CD4-positive, alpha-beta T cell (primary cell): ENCODE measurements around the gene CENPS. TPM values are rescaled to one million over a fixed set of nuclear protein-coding genes. Genes with fewer than 3 reads are reported as not detected.

ENCODE experiments used
- ATAC-seq: fragments of 200-7000 bp; cut with Tn5 transposase; one replicate; pipeline ENCODE4 v1.10.0; 2022; ENCODE audit warnings: mild to moderate bottlenecking; ENCODE audit not compliant: poor library complexity
- CTCF ChIA-PET: fragments of 350-600 bp; sonication (Branson Sonifier 250); formaldehyde crosslinking; loops from one replicate; lab custom pipeline; 2021; ENCODE audit warnings: antibody characterized with exemption, inconsistent platforms; lab: Charles Lee
- POLR2A ChIA-PET: fragments of 350-600 bp; sonication (Branson Sonifier 250); formaldehyde crosslinking; loops from one replicate; lab custom pipeline; 2021; ENCODE audit warnings: antibody characterized with exemption, inconsistent platforms; lab: Charles Lee
- DNase-seq, 14 experiments: peaks; one replicate each; pipeline ENCODE4 v3.0.0-alpha.2; 2013 to 2020; ENCODE audit warnings: mixed read lengths in 2 of 14
- H3K27ac ChIP-seq, 2 donors: one replicate each; pipeline versions ENCODE4 v1.5.1 to v1.7.0; 2013; ENCODE audit warnings: low read length in 2 of 2, low read depth in 1 of 2, mild to moderate bottlenecking in 1 of 2
- H3K27me3 ChIP-seq, 2 experiments: 1 replicate in 1 of 2; 2 replicates in 1 of 2; pipeline versions ENCODE4 v1.6.1 to v1.7.0; 2013; ENCODE audit warnings: low read length in 2 of 2, control low read depth in 1 of 2, mild to moderate bottlenecking in 1 of 2, moderate library complexity in 1 of 2; ENCODE audit not compliant: insufficient read depth in 2 of 2, control insufficient read depth in 1 of 2
- H3K36me3 ChIP-seq: one replicate; pipeline ENCODE4 v1.6.1; 2013; ENCODE audit warnings: low read length, control low read depth; ENCODE audit not compliant: insufficient read depth
- H3K4me1 ChIP-seq: one replicate; pipeline ENCODE4 v1.6.1; 2013; ENCODE audit warnings: low read length, control low read depth; ENCODE audit not compliant: insufficient read depth
- H3K4me3 ChIP-seq: one replicate; pipeline ENCODE4 v1.5.1; 2013; ENCODE audit warnings: mild to moderate bottlenecking, low read length, moderate library complexity
- H3K9me3 ChIP-seq, 2 experiments: 1 replicate in 1 of 2; 2 replicates in 1 of 2; pipeline versions ENCODE4 v1.6.1 to v1.7.0; 2013; ENCODE audit warnings: low read length in 2 of 2, mild to moderate bottlenecking in 2 of 2, control low read depth in 1 of 2, moderate library complexity in 1 of 2; ENCODE audit not compliant: control insufficient read depth in 1 of 2, insufficient read depth in 1 of 2
- H3K27ac Mint-ChIP-seq: one replicate; pipeline ENCODE4 v1.8.0; 2020; ENCODE audit warnings: mixed read lengths
- H3K27me3 Mint-ChIP-seq: one replicate; pipeline ENCODE4 v1.8.0; 2021; ENCODE audit warnings: mixed read lengths
- H3K36me3 Mint-ChIP-seq: one replicate; pipeline ENCODE4 v1.8.0; 2021; ENCODE audit warnings: low read depth, mixed read lengths
- H3K4me1 Mint-ChIP-seq: one replicate; pipeline ENCODE4 v1.8.0; 2021; ENCODE audit warnings: low read depth, mixed read lengths
- H3K4me3 Mint-ChIP-seq: one replicate; pipeline ENCODE4 v1.8.0; 2020; ENCODE audit warnings: mild to moderate bottlenecking, mixed read lengths
- H3K9me3 Mint-ChIP-seq: one replicate; pipeline ENCODE4 v1.8.0; 2020; ENCODE audit warnings: mixed read lengths
- CTCF ChIP-seq: fragments of 200-600 bp; IDR thresholded peaks from one replicate; pipeline ENCODE4 v1.8.0; 2022; ENCODE audit warnings: antibody characterized with exemption, mild to moderate bottlenecking
- intact Hi-C, 2 experiments: fragments of 100-400 bp; cut with DNase I in 1 of 2; cut with micrococcal nuclease in 1 of 2; formaldehyde crosslinking; loops; one replicate each; pipeline versions ENCODE4 v1.15.1 to v1.9.0; 2023 to 2025; cut with DNase I, micrococcal nuclease
- total RNA-seq, 174 experiments: library from RNA in 2 of 174; stranded (reverse) in 2 of 174; gene quantifications; one replicate each; pipeline ENCODE4 v1.2.3 and lab custom pipeline; 2021 to 2026

The CENPS gene
- total RNA-seq, 2 experiments from 2014 or later: 3.7 to 4.0 TPM

DNA sequence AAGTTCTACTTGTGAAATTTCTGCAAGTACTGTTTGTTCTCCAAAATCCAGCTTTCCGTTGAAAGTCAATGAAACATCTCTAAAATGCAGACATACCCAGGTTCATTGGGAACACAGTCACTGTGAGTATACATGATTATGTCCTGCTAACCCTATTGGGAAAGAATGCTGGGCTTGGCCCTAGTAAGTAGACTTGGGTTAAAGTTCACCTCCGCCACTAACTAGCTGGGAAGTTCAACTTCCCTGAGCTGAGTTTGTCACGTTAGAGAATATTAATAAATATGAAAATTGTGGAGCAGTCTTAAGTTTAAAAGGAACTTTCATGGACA is 41.9 kb upstream of the CENPS start:
- DNase-seq: no peak
- ChIA-PET CTCF (no interaction called here), POLR2A (interaction anchor here (0.8 to 1.6 kb wide), 2 partner anchors 10 to 799 kb away, joined by 3 to 6 read pairs; no protein-coding TSS in a partner anchor)
- Histone ChIP-seq H3K4me3 (no peak overlapping the region), H3K9me3 (no peaks in the 10 kb centered on the region), H3K4me1 (no peaks in the 10 kb centered on the region), H3K27ac (no peak overlapping the region), H3K36me3 (no peaks in the 10 kb centered on the region), H3K27me3 (no peaks in the 10 kb centered on the region)
- Mint-ChIP-seq H3K4me3 (no peak overlapping the region), H3K27ac (no peak overlapping the region), H3K9me3 (no peaks in the 10 kb centered on the region), H3K36me3 (no peaks in the 10 kb centered on the region), H3K27me3 (no peaks in the 10 kb centered on the region), H3K4me1 (peaks cover 12% of the 10 kb centered on the region)
- intact Hi-C loops: no loop called here
- no peak for ATAC-seq
- no peak for TF ChIP-seq CTCF

- TF ChIP-seq CTCF: no peak
- no peak for DNase-seq
Observed at GRCh38 chr1:10389271-10389973, 40.8 kb upstream of the CENPS start.

GRCh38 chr1:10396870-10397269 is 33.4 kb upstream of the CENPS start:
- H3K4me3 Mint-ChIP-seq: peak overlapping the region; percentile 81
- ChIA-PET CTCF (no interaction called here), POLR2A (no interaction called here)
- no peaks in the 10 kb centered on the region for H3K9me3 Mint-ChIP-seq
- H3K27me3 Mint-ChIP-seq: no peaks in the 10 kb centered on the region
- ATAC-seq (no peak), DNase-seq (no peak)
- no peak overlapping the region for H3K4me3 ChIP-seq
- peaks cover 21% of the 10 kb centered on the region for H3K4me1 ChIP-seq
- H3K4me1 Mint-ChIP-seq: peaks cover 20% of the 10 kb centered on the region
- H3K27ac ChIP-seq: no peak overlapping the region
- no peaks in the 10 kb centered on the region for H3K36me3 ChIP-seq
- peaks cover 19% of the 10 kb centered on the region for H3K36me3 Mint-ChIP-seq
- H3K9me3 ChIP-seq: no peaks in the 10 kb centered on the region
- H3K27ac Mint-ChIP-seq: no peak overlapping the region
- intact Hi-C loops: loop anchor here in 1 of 2 experiments (10.0 kb wide), 1 partner anchor 78 kb away; the partner anchor contains the start of genes DFFA and PEX14
- H3K27me3 ChIP-seq: no peaks in the 10 kb centered on the region
- TF ChIP-seq CTCF: no peak

More at GRCh38 chr1:10389271-10389973, 40.8 kb upstream of the CENPS start:
- Histone ChIP-seq H3K27me3 (no peaks in the 10 kb centered on the region), H3K27ac (no peak overlapping the region), H3K36me3 (no peaks in the 10 kb centered on the region), H3K4me3 (no peak overlapping the region), H3K9me3 (no peaks in the 10 kb centered on the region), H3K4me1 (no peaks in the 10 kb centered on the region)
- ChIA-PET POLR2A (no interaction called here), CTCF (no interaction called here)
- Mint-ChIP-seq H3K27me3 (no peaks in the 10 kb centered on the region), H3K9me3 (no peaks in the 10 kb centered on the region), H3K4me3 (no peak overlapping the region), H3K27ac (no peak overlapping the region), H3K36me3 (no peaks in the 10 kb centered on the region), H3K4me1 (peaks cover 12% of the 10 kb centered on the region)
- intact Hi-C loops: no loop called here
- no peak for ATAC-seq
